HG02798 (cell line): ENCODE results near the gene CLDN14.

Source experiments
- ATAC-seq: cut with Tn5 transposase; IDR thresholded peaks from one replicate; pipeline ENCODE4 v1.9.1; 2021; ENCODE audit warnings: mild to moderate bottlenecking; ENCODE audit not compliant: unreplicated experiment, poor library complexity

The CLDN14 gene

GRCh38 chr21:36412916-36413315 is 67.0 kb downstream of the CLDN14 start:
- ATAC-seq: no peak

DNA sequence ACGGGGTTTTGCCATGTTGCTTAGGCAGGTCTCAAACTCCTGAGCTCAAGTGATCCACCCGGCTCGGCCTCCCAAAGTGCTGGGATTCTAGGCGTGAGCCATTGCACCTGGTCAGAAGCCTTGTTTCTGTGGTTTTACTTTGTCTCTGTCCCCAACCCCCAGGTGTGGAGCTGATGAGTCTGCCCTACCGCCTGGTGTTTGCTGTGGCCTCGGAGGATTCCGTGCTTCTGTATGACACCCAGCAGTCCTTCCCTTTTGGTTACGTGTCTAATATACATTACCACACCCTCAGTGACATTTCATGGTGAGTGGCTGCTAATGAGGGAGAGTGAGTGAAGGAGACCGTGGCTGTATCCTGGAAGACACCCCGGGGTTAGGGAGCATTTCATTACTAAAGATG is 68.6 kb downstream of the CLDN14 start:
- no peak for ATAC-seq
